Mesenteric fat pad (tissue), 1 donor: ENCODE data around the gene WSCD2. TPM values are rescaled to one million over a fixed set of nuclear protein-coding genes. Genes with fewer than 3 reads are reported as not detected.
"Not testable (repeated sequence)": the region's sequence is repeated elsewhere in the genome, so short reads cannot be mapped to it uniquely, and the experiment has no call there.

Experiments used
- DNase-seq: peaks from one replicate; pipeline ENCODE4 v3.0.0-alpha.2; 2020; ENCODE audit warnings: low spot score
- total RNA-seq: library from RNA; stranded (reverse); fragmentation: NEBNext Ultra II Directional; extraction: Animal tissue kit (Norgen Biotek cat#: 25700); gene quantifications from one replicate; pipeline ENCODE4 v1.2.1, GENCODE V29; 2021
- donor health status: DM: yes; HTN: yes; CAD: no.

The WSCD2 gene
- total RNA-seq, 1 donor from 2014 or later, result 0.42 TPM

- DNase-seq, result no peak
These were observed 64.4 kb downstream of the WSCD2 start for GRCh38 chr12:108193493-108193892.

- no peak for DNase-seq
These were observed 64.8 kb downstream of the WSCD2 start for GRCh38 chr12:108193917-108194316.

GRCh38 chr12:108194585-108194984 lies 65.5 kb downstream of the WSCD2 start:
- DNase-seq, result no peak

- no peak for DNase-seq
These were observed 67.2 kb downstream of the WSCD2 start for GRCh38 chr12:108196319-108196718.

GRCh38 chr12:108196921-108197320 lies 67.8 kb downstream of the WSCD2 start:
- no peak for DNase-seq

GRCh38 chr12:108198043-108198442 lies 69.0 kb downstream of the WSCD2 start:
- DNase-seq, result peak; percentile 35

- peak; percentile 65 for DNase-seq
These were observed 70.0 kb downstream of the WSCD2 start for GRCh38 chr12:108199106-108199505.

- peak; percentile 11 for DNase-seq
These were observed 72.7 kb downstream of the WSCD2 start for GRCh38 chr12:108201808-108202207.

GRCh38 chr12:108204117-108204987 lies 75.3 kb downstream of the WSCD2 start:
- DNase-seq, result peak; percentile 59

GRCh38 chr12:108205864-108206263 lies 76.8 kb downstream of the WSCD2 start:
- peak; percentile 53 for DNase-seq

- peak; percentile 18 for DNase-seq
These were observed 79.0 kb downstream of the WSCD2 start for GRCh38 chr12:108207791-108208730.

GRCh38 chr12:108210001-108210400 lies 80.9 kb downstream of the WSCD2 start:
- DNase-seq, result peak; percentile 84

GRCh38 chr12:108211157-108211556 lies 82.1 kb downstream of the WSCD2 start:
- DNase-seq, result peak; percentile 30

- DNase-seq, result peak; percentile 22
These were observed 84.9 kb downstream of the WSCD2 start for GRCh38 chr12:108213871-108214445.

- DNase-seq, result peak; percentile 30
These were observed 85.4 kb downstream of the WSCD2 start for GRCh38 chr12:108214486-108214885.

GRCh38 chr12:108215458-108215857 lies 86.4 kb downstream of the WSCD2 start:
- DNase-seq, result peak; percentile 1

GRCh38 chr12:108218921-108219320 lies 89.8 kb downstream of the WSCD2 start:
- DNase-seq, result no peak

GRCh38 chr12:108225101-108225500 lies 96.0 kb downstream of the WSCD2 start:
- DNase-seq, result not testable (repeated sequence)

- no peak for DNase-seq
These were observed 97.8 kb downstream of the WSCD2 start for GRCh38 chr12:108226866-108227265.

GRCh38 chr12:108228746-108229145 lies 99.7 kb downstream of the WSCD2 start:
- DNase-seq, result no peak

GRCh38 chr12:108231109-108231905 lies 102.2 kb downstream of the WSCD2 start:
- no peak for DNase-seq
